ENCODE data around the gene ANO7. TPM values are rescaled to one million over a fixed set of nuclear protein-coding genes. Genes with fewer than 3 reads are reported as not detected.

Gene ANO7
- total and polyA plus RNA-seq, 2 donors (not counting 1 experiment from before 2014, with no cell fraction given), result 0.64 to 1.8 TPM

GRCh38 chr2:241242306-241242705 lies 53.8 kb downstream of the ANO7 start:
- no peak for ATAC-seq (ENCODE audit: low read depth)
- Mint-ChIP-seq H3K9me3 (ENCODE audit: insufficient read depth) (no peaks in the 10 kb centered on the region), H3K4me1 (no peaks in the 10 kb centered on the region), H3K27me3 (no peaks in the 10 kb centered on the region), H3K27ac (no peak overlapping the region), H3K4me3 (no peak overlapping the region)
- intact Hi-C loops (cut with micrococcal nuclease), result no loop called here
- Histone ChIP-seq H3K27ac (ENCODE audit: low read length in 2 of 2) (no peak overlapping the region), H2AFZ (ENCODE audit: insufficient read depth, low read depth, low read length, poor library complexity, severe bottlenecking) (no peak overlapping the region), H3K36me3 (replicated peaks in 1 of 2; ENCODE audit: control extremely low read depth in 1 of 2, control insufficient read depth in 1 of 2, extremely low read depth in 1 of 2, insufficient read depth in 2 of 2, low read length in 1 of 2) (peaks cover 1 to 87% of the 10 kb centered on the region in 2 experiments), H3K4me1 (ENCODE audit: control insufficient read depth in 2 of 2, insufficient read depth in 2 of 2, low read length in 2 of 2) (no peaks in the 10 kb centered on the region), H4K20me1 (ENCODE audit: control insufficient read depth, insufficient read depth, low read length, poor library complexity, severe bottlenecking) (no peaks in the 10 kb centered on the region), H3K9ac (ENCODE audit: low read length) (no peak overlapping the region), H3K4me2 (replicated peaks; ENCODE audit: low read depth, low read length, poor library complexity, severe bottlenecking) (no peak overlapping the region), H3K27me3 (replicated peaks in 1 of 4; ENCODE audit: control extremely low read depth in 1 of 4, control insufficient read depth in 3 of 4, insufficient read depth in 4 of 4, low read length in 3 of 4) (no peaks in the 10 kb centered on the region), H3K9me3 (ENCODE audit: control extremely low read depth in 1 of 3, control insufficient read depth in 2 of 3, insufficient read depth in 1 of 3, low read length in 2 of 3) (no peaks in the 10 kb centered on the region), H3K4me3 (ENCODE audit: control extremely low read depth in 1 of 5, extremely low read depth in 1 of 5, insufficient read depth in 1 of 5, low read depth in 2 of 5, low read length in 4 of 5) (no peak overlapping the region), H3K79me2 (ENCODE audit: control insufficient read depth, insufficient read depth, low read length) (no peaks in the 10 kb centered on the region)
- POLR2A ChIA-PET, result no interaction called here
- TF ChIP-seq CTCF (IDR thresholded peaks at IDR 0.05), result no peak
- no peak for TF ChIP-seq EZH2 (IDR thresholded peaks at IDR 0.05; ENCODE audit: borderline replicate concordance, insufficient read depth, low read depth, low read length, poor library complexity, severe bottlenecking)
- CTCF ChIA-PET, result no interaction called here
- 97% methylated on average over 14 of the region's 14 CpGs for WGBS (ENCODE audit: insufficient coverage)
- no peak for DNase-seq

- Mint-ChIP-seq H3K27ac (no peak overlapping the region), H3K27me3 (no peaks in the 10 kb centered on the region), H3K4me1 (no peaks in the 10 kb centered on the region), H3K9me3 (ENCODE audit: insufficient read depth) (no peaks in the 10 kb centered on the region), H3K4me3 (no peak overlapping the region)
- H3K4me3 ChIP-seq (ENCODE audit: control extremely low read depth in 1 of 5, extremely low read depth in 1 of 5, insufficient read depth in 1 of 5, low read depth in 2 of 5, low read length in 4 of 5), result no peak overlapping the region
- H3K9me3 ChIP-seq (ENCODE audit: control extremely low read depth in 1 of 3, control insufficient read depth in 2 of 3, insufficient read depth in 1 of 3, low read length in 2 of 3), result no peaks in the 10 kb centered on the region
- no peaks in the 10 kb centered on the region for H3K27me3 ChIP-seq (replicated peaks in 1 of 4; ENCODE audit: control extremely low read depth in 1 of 4, control insufficient read depth in 3 of 4, insufficient read depth in 4 of 4, low read length in 3 of 4)
- peaks cover 2% of the 10 kb centered on the region for H3K79me2 ChIP-seq (ENCODE audit: control insufficient read depth, insufficient read depth, low read length)
- H3K27ac ChIP-seq (ENCODE audit: low read length in 2 of 2), result no peak overlapping the region
- POLR2A ChIA-PET, result no interaction called here
- H3K9ac ChIP-seq (ENCODE audit: low read length), result no peak overlapping the region
- H4K20me1 ChIP-seq (ENCODE audit: control insufficient read depth, insufficient read depth, low read length, poor library complexity, severe bottlenecking), result no peaks in the 10 kb centered on the region
- CTCF ChIA-PET, result no interaction called here
- H2AFZ ChIP-seq (ENCODE audit: insufficient read depth, low read depth, low read length, poor library complexity, severe bottlenecking), result no peak overlapping the region
- no peaks in the 10 kb centered on the region for H3K4me1 ChIP-seq (ENCODE audit: control insufficient read depth in 2 of 2, insufficient read depth in 2 of 2, low read length in 2 of 2)
- H3K36me3 ChIP-seq (replicated peaks in 1 of 2; ENCODE audit: control extremely low read depth in 1 of 2, control insufficient read depth in 1 of 2, extremely low read depth in 1 of 2, insufficient read depth in 2 of 2, low read length in 1 of 2), result peaks cover 1 to 88% of the 10 kb centered on the region in 2 experiments
- ATAC-seq (ENCODE audit: low read depth), result no peak
- no peak overlapping the region for H3K4me2 ChIP-seq (replicated peaks; ENCODE audit: low read depth, low read length, poor library complexity, severe bottlenecking)
- no peak for DNase-seq
- TF ChIP-seq CTCF (IDR thresholded peaks at IDR 0.05) (no peak), EZH2 (IDR thresholded peaks at IDR 0.05; ENCODE audit: borderline replicate concordance, insufficient read depth, low read depth, low read length, poor library complexity, severe bottlenecking) (no peak)
- intact Hi-C loops (cut with micrococcal nuclease), result no loop called here
- WGBS (ENCODE audit: insufficient coverage), result no CpG with 5 or more reads among the region's 6 CpGs
Observed at GRCh38 chr2:241244368-241244767, 55.9 kb downstream of the ANO7 start.

Data from B cell (primary cell).